ENCODE data around the gene MTMR3. TPM values are rescaled to one million over a fixed set of nuclear protein-coding genes. Genes with fewer than 3 reads are reported as not detected.

Gene MTMR3
- total RNA-seq, 1 donor from 2014 or later = 41.2 TPM

- Mint-ChIP-seq H3K4me1 (ENCODE audit: unreplicated experiment) (peaks cover 2% of the 10 kb centered on the region), H3K36me3 (ENCODE audit: unreplicated experiment) (peaks cover 8% of the 10 kb centered on the region), H3K27ac (ENCODE audit: unreplicated experiment) (no peak overlapping the region), H3K9me3 (ENCODE audit: unreplicated experiment) (no peaks in the 10 kb centered on the region), H3K27me3 (ENCODE audit: unreplicated experiment) (no peaks in the 10 kb centered on the region), H3K4me3 (ENCODE audit: unreplicated experiment) (no peak overlapping the region)
- no peak for TF ChIP-seq CTCF (IDR thresholded peaks at IDR 0.05)
- DNase-seq (ENCODE audit: extremely low spot score, unreplicated experiment) = no peak
These were observed 73.7 kb downstream of the MTMR3 start for GRCh38 chr22:29956680-29957079.

- Mint-ChIP-seq H3K27ac (ENCODE audit: unreplicated experiment) (no peak overlapping the region), H3K4me3 (ENCODE audit: unreplicated experiment) (no peak overlapping the region), H3K27me3 (ENCODE audit: unreplicated experiment) (no peaks in the 10 kb centered on the region), H3K4me1 (ENCODE audit: unreplicated experiment) (peaks cover 2% of the 10 kb centered on the region), H3K9me3 (ENCODE audit: unreplicated experiment) (no peaks in the 10 kb centered on the region), H3K36me3 (ENCODE audit: unreplicated experiment) (peaks cover 8% of the 10 kb centered on the region)
- DNase-seq (ENCODE audit: extremely low spot score, unreplicated experiment) = no peak
- TF ChIP-seq CTCF (IDR thresholded peaks at IDR 0.05) = no peak
These were observed 75.2 kb downstream of the MTMR3 start for GRCh38 chr22:29958170-29958569.

- H3K9me3 Mint-ChIP-seq (ENCODE audit: unreplicated experiment) = no peaks in the 10 kb centered on the region
- H3K36me3 Mint-ChIP-seq (ENCODE audit: unreplicated experiment) = no peaks in the 10 kb centered on the region
- no peak for DNase-seq (ENCODE audit: extremely low spot score, unreplicated experiment)
- H3K27me3 Mint-ChIP-seq (ENCODE audit: unreplicated experiment) = no peaks in the 10 kb centered on the region
- TF ChIP-seq CTCF (IDR thresholded peaks at IDR 0.05) = no peak
- H3K27ac Mint-ChIP-seq (ENCODE audit: unreplicated experiment) = no peak overlapping the region
- no peak overlapping the region for H3K4me3 Mint-ChIP-seq (ENCODE audit: unreplicated experiment)
- peaks cover 2% of the 10 kb centered on the region for H3K4me1 Mint-ChIP-seq (ENCODE audit: unreplicated experiment)
These were observed 81.8 kb downstream of the MTMR3 start for GRCh38 chr22:29964776-29965175.

GRCh38 chr22:29967461-29967860 is 84.5 kb downstream of the MTMR3 start:
- Mint-ChIP-seq H3K27me3 (ENCODE audit: unreplicated experiment) (no peaks in the 10 kb centered on the region), H3K36me3 (ENCODE audit: unreplicated experiment) (peaks cover 6% of the 10 kb centered on the region), H3K4me1 (ENCODE audit: unreplicated experiment) (peaks cover 2% of the 10 kb centered on the region), H3K27ac (ENCODE audit: unreplicated experiment) (no peak overlapping the region), H3K4me3 (ENCODE audit: unreplicated experiment) (no peak overlapping the region), H3K9me3 (ENCODE audit: unreplicated experiment) (no peaks in the 10 kb centered on the region)
- TF ChIP-seq CTCF (IDR thresholded peaks at IDR 0.05) = no peak
- DNase-seq (ENCODE audit: extremely low spot score, unreplicated experiment) = no peak

- Mint-ChIP-seq H3K27ac (ENCODE audit: unreplicated experiment) (no peak overlapping the region), H3K27me3 (ENCODE audit: unreplicated experiment) (no peaks in the 10 kb centered on the region), H3K36me3 (ENCODE audit: unreplicated experiment) (peaks cover 13% of the 10 kb centered on the region), H3K4me3 (ENCODE audit: unreplicated experiment) (no peak overlapping the region), H3K9me3 (ENCODE audit: unreplicated experiment) (no peaks in the 10 kb centered on the region), H3K4me1 (ENCODE audit: unreplicated experiment) (peaks cover 2% of the 10 kb centered on the region)
- no peak for DNase-seq (ENCODE audit: extremely low spot score, unreplicated experiment)
- TF ChIP-seq CTCF (IDR thresholded peaks at IDR 0.05) = no peak
These were observed 88.6 kb downstream of the MTMR3 start for GRCh38 chr22:29971607-29972006.
